CD14-positive monocyte (primary cell): ENCODE data around the gene UBA1. TPM values are rescaled to one million over a fixed set of nuclear protein-coding genes. Genes with fewer than 3 reads are reported as not detected.
A peak's percentile ranks its signal among the peaks of the same experiment; 100 is the strongest.

ENCODE experiments used
- DNase-seq, 3 donors: peaks; one replicate each; pipeline ENCODE4 v3.0.0-alpha.2; 2011 to 2022
- H2AFZ ChIP-seq: 2 replicates; pipeline ENCODE4 v1.6.0; 2012; ENCODE audit warnings: mild to moderate bottlenecking, low read depth, low read length, inconsistent platforms; ENCODE audit not compliant: insufficient read depth, poor library complexity, severe bottlenecking
- H3K27ac ChIP-seq, 2 donors: 1 replicate in 1 of 2; 2 replicates in 1 of 2; pipeline ENCODE4 v1.5.1; 2012 to 2013; ENCODE audit warnings: low read length in 2 of 2, control low read depth in 1 of 2, inconsistent platforms in 1 of 2, low read depth in 1 of 2, mild to moderate bottlenecking in 1 of 2
- H3K27me3 ChIP-seq, 2 donors: one replicate each; pipeline versions ENCODE4 v1.6.0 to v1.6.1; 2011 to 2013; ENCODE audit warnings: low read length in 2 of 2; ENCODE audit not compliant: control insufficient read depth in 2 of 2, insufficient read depth in 2 of 2
- H3K36me3 ChIP-seq, 2 donors: replicated peaks in 1 of 2; 1 replicate in 1 of 2; 2 replicates in 1 of 2; pipeline versions ENCODE4 v1.5.1 to v1.6.1; 2012 to 2013; ENCODE audit warnings: low read length in 2 of 2, control low read depth in 1 of 2, inconsistent platforms in 1 of 2, mild to moderate bottlenecking in 1 of 2; ENCODE audit not compliant: insufficient read depth in 2 of 2, control insufficient read depth in 1 of 2
- H3K4me1 ChIP-seq, 2 donors: 1 replicate in 1 of 2; 2 replicates in 1 of 2; pipeline versions ENCODE4 v1.5.1 to v1.6.1; 2012 to 2013; ENCODE audit warnings: low read length in 2 of 2, control low read depth in 1 of 2, inconsistent platforms in 1 of 2, mild to moderate bottlenecking in 1 of 2, moderate library complexity in 1 of 2; ENCODE audit not compliant: insufficient read depth in 2 of 2, control insufficient read depth in 1 of 2
- H3K4me2 ChIP-seq: replicated peaks from 2 replicates; pipeline ENCODE3; 2012; ENCODE audit warnings: low read length, moderate library complexity, mild to moderate bottlenecking; ENCODE audit not compliant: poor library complexity, severe bottlenecking; ENCODE audit errors: extremely low read depth
- H3K4me3 ChIP-seq, 3 experiments: fragments of 200-600 bp in 1 of 3; sonication (generic) in 1 of 3; replicated peaks in 1 of 3; 1 replicate in 2 of 3; 2 replicates in 1 of 3; pipeline ENCODE4 v1.5.1; 2011 to 2013; ENCODE audit warnings: low read length in 3 of 3, mild to moderate bottlenecking in 3 of 3, control low read depth in 2 of 3, low read depth in 2 of 3, inconsistent platforms in 1 of 3, moderate library complexity in 1 of 3
- H3K79me2 ChIP-seq: 2 replicates; pipeline ENCODE4 v1.6.0; 2012; ENCODE audit warnings: mild to moderate bottlenecking, control low read depth, inconsistent platforms, low read length, moderate library complexity; ENCODE audit not compliant: insufficient read depth
- H3K9ac ChIP-seq: 2 replicates; pipeline ENCODE4 v1.6.0; 2017; ENCODE audit warnings: low read length, mild to moderate bottlenecking; ENCODE audit not compliant: insufficient read depth, poor library complexity, severe bottlenecking
- H3K9me3 ChIP-seq, 2 donors: replicated peaks in 1 of 2; 1 replicate in 1 of 2; 2 replicates in 1 of 2; pipeline versions ENCODE4 v1.5.1 to v1.6.1; 2012 to 2013; ENCODE audit warnings: low read length in 2 of 2, control low read depth in 1 of 2; ENCODE audit not compliant: control insufficient read depth in 1 of 2, insufficient read depth in 1 of 2
- H4K20me1 ChIP-seq: 2 replicates; pipeline ENCODE4 v1.6.0; 2012; ENCODE audit warnings: mild to moderate bottlenecking, low read length, control low read depth, moderate library complexity; ENCODE audit not compliant: insufficient read depth
- H3K27ac Mint-ChIP-seq, 7 donors: one replicate each; pipeline ENCODE4 v1.8.0; 2020; ENCODE audit warnings: mild to moderate bottlenecking in 7 of 7, mixed read lengths in 7 of 7, moderate library complexity in 6 of 7, inconsistent platforms in 2 of 7
- H3K27me3 Mint-ChIP-seq, 3 donors: one replicate each; pipeline ENCODE4 v1.8.0; 2021 to 2022; ENCODE audit warnings: low read depth in 3 of 3, mild to moderate bottlenecking in 3 of 3, mixed read lengths in 3 of 3, moderate library complexity in 3 of 3, inconsistent platforms in 1 of 3
- H3K36me3 Mint-ChIP-seq, 2 donors: one replicate each; pipeline ENCODE4 v1.8.0; 2020; ENCODE audit warnings: mixed read lengths in 2 of 2, inconsistent platforms in 1 of 2, mild to moderate bottlenecking in 1 of 2
- H3K4me1 Mint-ChIP-seq: one replicate; pipeline ENCODE4 v1.8.0; 2020; ENCODE audit warnings: mild to moderate bottlenecking, mixed read lengths
- H3K4me3 Mint-ChIP-seq, 2 donors: one replicate each; pipeline ENCODE4 v1.8.0; 2020; ENCODE audit warnings: mild to moderate bottlenecking in 2 of 2, mixed read lengths in 2 of 2, moderate library complexity in 1 of 2
- H3K9me3 Mint-ChIP-seq, 7 donors: one replicate each; pipeline ENCODE4 v1.8.0; 2020 to 2022; ENCODE audit warnings: mixed read lengths in 7 of 7, mild to moderate bottlenecking in 6 of 7, moderate library complexity in 6 of 7, inconsistent platforms in 2 of 7
- CTCF ChIP-seq: fragments of 200-600 bp; IDR thresholded peaks from one replicate; pipeline ENCODE4 v1.8.0; 2022; ENCODE audit warnings: antibody characterized with exemption, mild to moderate bottlenecking
- WGBS: methylation state at CpG from one replicate; pipeline ENCODE4 v1.1.5; 2013; ENCODE audit warnings: missing lambda C conversion rate; ENCODE audit not compliant: insufficient coverage; 5-methylcytosine and 5-hydroxymethylcytosine counted together
- intact Hi-C, 2 donors: fragments of 100-400 bp; cut with micrococcal nuclease; formaldehyde crosslinking; loops; one replicate each; pipeline versions ENCODE4 v1.15.0 to v1.15.1; 2023
- polyA plus RNA-seq, 3 donors: library from polyadenylated mRNA; depleted of rRNA in 1 of 3; unstranded in 2 of 3; stranded (reverse) in 1 of 3; fragments of 300-500 nt in 2 of 3; fragments of >200 nt in 1 of 3; fragmentation: Illumina TruSeq in 2 of 3; gene quantifications; 1 replicate in 2 of 3; 2 replicates in 1 of 3; pipeline ENCODE4 v1.2.3, GENCODE V29; 2012 to 2021

The UBA1 gene
- polyA plus RNA-seq, 3 donors: 125 to 157 (median 150) TPM

GRCh38 chrX:47226071-47226470 lies 32.4 kb downstream of the UBA1 start:
- DNase-seq: no peak
- peaks cover 12% of the 10 kb centered on the region for H3K79me2 ChIP-seq
- H3K27ac ChIP-seq: no peak overlapping the region
- 95% methylated on average over 4 of the region's 6 CpGs for WGBS
- H3K36me3 Mint-ChIP-seq: peaks cover 47 to 83% of the 10 kb centered on the region in 2 donors
- peaks cover 0 to 3% of the 10 kb centered on the region in 2 donors for H3K27me3 ChIP-seq
- H3K4me2 ChIP-seq: no peak overlapping the region
- intact Hi-C loops: no loop called here
- no peak overlapping the region for H3K4me3 ChIP-seq
- H3K36me3 ChIP-seq: peaks cover 46 to 68% of the 10 kb centered on the region in 2 donors
- no peak for TF ChIP-seq CTCF
- peaks cover 33% of the 10 kb centered on the region for H4K20me1 ChIP-seq
- peak overlapping the region in 4 of 7 donors; percentile 1 to 69 (median 56) for H3K27ac Mint-ChIP-seq
- no peak overlapping the region for H3K9ac ChIP-seq
- no peak overlapping the region for H2AFZ ChIP-seq
- peaks cover 4 to 6% of the 10 kb centered on the region in 2 donors for H3K4me1 ChIP-seq
- peaks cover 0 to 39% (median 0%) of the 10 kb centered on the region in 3 donors for H3K27me3 Mint-ChIP-seq
- H3K4me3 Mint-ChIP-seq: no peak overlapping the region
- H3K4me1 Mint-ChIP-seq: peaks cover 11% of the 10 kb centered on the region
- H3K9me3 ChIP-seq: no peaks in the 10 kb centered on the region
- peaks cover 0 to 9% (median 0%) of the 10 kb centered on the region in 7 donors for H3K9me3 Mint-ChIP-seq

GRCh38 chrX:47226531-47227333 lies 33.1 kb downstream of the UBA1 start:
- H3K36me3 Mint-ChIP-seq: peaks cover 47 to 85% of the 10 kb centered on the region in 2 donors
- H3K4me3 Mint-ChIP-seq: no peak overlapping the region

More at GRCh38 chrX:47226531-47227333, 33.1 kb downstream of the UBA1 start:
- intact Hi-C loops: no loop called here
- peaks cover 0 to 9% (median 0%) of the 10 kb centered on the region in 7 donors for H3K9me3 Mint-ChIP-seq
- peaks cover 6% of the 10 kb centered on the region for H3K79me2 ChIP-seq
- peaks cover 0 to 46% (median 0%) of the 10 kb centered on the region in 3 donors for H3K27me3 Mint-ChIP-seq
- H3K4me3 ChIP-seq: no peak overlapping the region
- H3K4me1 Mint-ChIP-seq: peaks cover 5% of the 10 kb centered on the region
- peaks cover 0 to 2% of the 10 kb centered on the region in 2 donors for H3K4me1 ChIP-seq
- no peak overlapping the region for H3K27ac ChIP-seq
- H4K20me1 ChIP-seq: peaks cover 28% of the 10 kb centered on the region
- TF ChIP-seq CTCF: no peak
- H2AFZ ChIP-seq: no peak overlapping the region
- H3K4me2 ChIP-seq: no peak overlapping the region
- DNase-seq: no peak
- H3K27me3 ChIP-seq: peaks cover 0 to 3% of the 10 kb centered on the region in 2 donors
- H3K36me3 ChIP-seq: peaks cover 46 to 68% of the 10 kb centered on the region in 2 donors
- no peak overlapping the region for H3K9ac ChIP-seq
- H3K9me3 ChIP-seq: no peaks in the 10 kb centered on the region
- peak overlapping the region in 4 of 7 donors; percentile 1 to 69 (median 56) for H3K27ac Mint-ChIP-seq
- WGBS: no CpG with 5 or more reads among the region's 19 CpGs
